NCI-H2081 treated with DMSO at 0.1 percent for 48 hours (cell line): ENCODE results near the gene KSR2.
A peak's percentile ranks its signal among the peaks of the same experiment; 100 is the strongest.

Experiments used
- DNase-seq: peaks from one replicate; lab custom pipeline; 2025; lab: John Stamatoyannopoulos, UW

The KSR2 gene

GRCh38 chr12:117528538-117528937 is 440.3 kb downstream of the KSR2 start:
- DNase-seq = no peak

- DNase-seq = no peak
These were observed 441.3 kb downstream of the KSR2 start for GRCh38 chr12:117527479-117527855.

GRCh38 chr12:117526757-117527478 is 441.9 kb downstream of the KSR2 start:
- DNase-seq = no peak

GRCh38 chr12:117525766-117526165 is 443.0 kb downstream of the KSR2 start:
- DNase-seq = no peak

GRCh38 chr12:117524806-117525205 is 444.0 kb downstream of the KSR2 start:
- no peak for DNase-seq

GRCh38 chr12:117523971-117524370 is 444.8 kb downstream of the KSR2 start:
- no peak for DNase-seq

DNA sequence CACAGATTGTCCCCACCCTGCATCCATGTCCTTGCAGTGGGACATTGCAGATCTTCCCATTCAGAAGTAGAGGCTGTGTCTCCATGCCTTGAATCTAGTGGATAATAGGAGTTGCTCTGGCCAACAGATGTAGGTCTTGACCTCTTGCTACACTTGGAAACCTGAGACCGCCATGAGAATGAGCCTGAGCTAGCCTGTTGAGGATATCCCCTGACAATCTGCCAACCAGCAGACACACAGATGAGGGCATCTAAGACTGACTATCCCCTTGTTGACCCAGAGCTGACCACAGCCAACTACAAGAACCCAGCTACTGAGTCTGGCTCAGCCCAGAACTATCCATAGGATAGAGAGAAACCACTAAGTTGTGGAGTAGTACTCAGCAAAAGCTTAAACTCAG is 446.2 kb downstream of the KSR2 start:
- no peak for DNase-seq

DNA sequence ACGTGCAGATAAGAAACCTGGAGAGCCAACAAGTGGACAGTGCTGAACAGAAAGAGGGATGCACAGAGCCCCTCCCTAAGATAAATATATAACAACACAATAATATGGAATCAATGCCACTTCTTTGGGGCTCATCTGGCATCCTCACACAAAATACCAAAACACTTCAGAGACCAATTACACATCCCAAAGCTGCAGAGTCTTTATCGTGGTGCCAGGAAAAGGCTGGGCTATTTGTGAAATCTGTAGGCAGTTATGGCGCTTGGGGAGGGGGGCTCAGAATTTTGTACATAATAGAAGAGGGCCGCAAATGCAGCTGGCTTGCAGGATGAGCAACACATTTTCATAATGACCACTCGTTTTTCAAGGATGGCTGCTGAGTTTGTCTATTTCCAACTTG is 446.9 kb downstream of the KSR2 start:
- DNase-seq = no peak

DNA sequence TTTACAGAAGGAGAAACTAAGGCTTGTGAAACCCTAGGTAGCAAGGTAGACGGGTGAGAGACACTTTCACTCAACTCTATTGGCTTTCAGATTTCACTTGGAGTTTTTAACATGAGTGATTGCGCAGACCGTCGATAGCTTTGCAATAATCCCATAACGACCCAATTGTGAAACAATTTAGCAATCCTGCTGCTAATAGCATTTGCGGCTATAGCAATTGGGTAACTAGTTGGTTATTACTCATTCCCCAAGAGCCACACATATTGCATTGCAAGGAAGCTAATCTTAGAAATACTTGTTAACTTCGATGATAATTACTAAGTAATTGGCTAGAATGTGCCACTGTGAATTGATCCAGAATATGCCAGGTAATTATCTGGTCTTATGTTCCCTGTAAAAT is 447.4 kb downstream of the KSR2 start:
- no peak for DNase-seq

DNA sequence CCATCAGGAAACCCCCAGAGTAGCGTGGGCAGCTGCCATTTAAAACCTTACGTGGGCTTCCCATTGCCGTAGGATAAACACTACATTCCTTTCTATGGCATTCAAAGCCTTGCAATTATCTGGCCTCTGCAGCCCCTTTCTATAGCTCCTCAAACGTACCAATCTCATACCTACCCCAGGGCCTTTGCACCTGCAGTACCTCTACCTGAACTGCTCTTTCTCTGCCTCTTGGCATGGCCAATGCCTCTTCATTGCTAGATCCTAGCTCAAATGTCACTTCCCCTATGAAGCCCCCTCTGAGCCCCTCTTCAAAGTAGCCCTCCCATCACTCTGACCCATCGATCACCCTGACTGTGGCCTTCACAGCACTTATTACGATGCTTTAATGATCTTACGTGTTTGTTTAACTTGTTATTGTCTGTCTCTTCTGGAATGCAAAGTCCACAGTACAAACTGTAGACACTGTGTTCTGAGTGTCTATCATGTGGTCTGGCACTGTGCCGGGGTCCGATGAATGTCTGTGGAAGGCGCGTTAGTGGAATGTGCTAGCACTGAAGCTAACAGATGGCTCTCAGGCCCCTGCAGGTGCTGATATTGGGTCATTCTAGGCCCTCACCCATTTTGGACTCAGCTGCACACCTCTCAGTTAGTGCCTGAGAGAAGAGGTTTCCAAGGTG is 450.1 kb downstream of the KSR2 start:
- DNase-seq = no peak

GRCh38 chr12:117517219-117517739 is 451.5 kb downstream of the KSR2 start:
- no peak for DNase-seq

GRCh38 chr12:117516034-117516433 is 452.8 kb downstream of the KSR2 start:
- DNase-seq = no peak

- peak; percentile 82 for DNase-seq
These were observed 454.8 kb downstream of the KSR2 start for GRCh38 chr12:117514016-117514415.

DNA sequence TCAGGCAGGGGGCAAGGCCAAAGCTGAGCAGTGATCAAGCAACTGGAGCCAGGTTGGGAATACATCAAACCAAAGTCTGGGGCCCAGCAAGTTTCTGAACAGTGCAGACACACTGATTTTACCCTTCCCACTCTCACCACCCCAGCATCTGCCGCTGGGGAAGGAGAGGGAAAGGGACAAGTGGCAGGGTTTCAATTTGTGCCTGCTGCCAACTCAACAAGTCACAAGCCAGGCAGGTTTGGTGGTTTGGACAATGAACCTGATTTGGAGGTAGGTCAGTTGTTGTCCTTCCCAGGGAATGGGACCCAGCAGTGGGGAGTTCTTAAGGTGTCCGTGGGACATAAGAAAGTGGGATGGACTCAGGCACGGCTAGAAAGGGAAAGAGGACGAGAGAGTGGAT is 455.4 kb downstream of the KSR2 start:
- DNase-seq = no peak

DNA sequence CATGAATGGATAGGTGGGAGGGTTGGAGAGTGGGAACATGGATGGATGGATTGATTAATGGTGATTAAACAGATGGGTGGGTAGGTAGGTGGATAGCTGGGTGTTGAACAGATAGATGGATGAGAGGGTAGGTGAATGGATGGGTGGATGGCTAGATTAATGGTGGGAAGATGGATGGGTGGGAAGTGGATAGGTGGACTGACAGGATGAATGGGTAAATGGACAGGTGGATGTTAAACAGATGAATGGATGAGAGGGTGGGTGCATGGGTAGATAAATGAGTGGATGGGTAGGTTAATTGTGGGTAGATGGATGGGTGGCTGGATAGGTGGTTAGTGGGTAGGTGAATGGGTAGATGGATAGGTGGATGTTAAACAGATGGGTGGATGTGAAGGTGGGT is 460.3 kb downstream of the KSR2 start:
- DNase-seq = no peak

DNA sequence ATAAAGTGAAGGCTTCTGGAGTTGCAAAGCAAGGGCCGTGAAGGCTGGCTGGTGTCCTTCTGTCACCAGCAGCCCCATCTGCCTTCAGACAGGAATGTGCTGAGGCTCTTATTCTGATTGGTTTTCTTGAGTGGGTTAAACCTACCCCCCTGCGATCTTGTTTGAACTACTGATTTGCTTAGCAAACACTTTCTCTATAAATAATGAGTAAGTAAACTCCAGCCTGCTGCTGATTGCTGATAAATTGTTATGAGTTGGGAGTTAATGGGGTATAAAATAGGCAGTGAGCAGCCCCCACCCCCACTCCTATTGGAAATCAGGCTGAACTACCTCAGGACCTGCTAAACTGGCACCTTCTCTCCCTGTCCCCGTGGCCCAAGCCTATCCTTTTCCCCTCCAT is 461.2 kb downstream of the KSR2 start:
- DNase-seq = peak; percentile 73

- DNase-seq = no peak
These were observed 462.5 kb downstream of the KSR2 start for GRCh38 chr12:117506333-117506732.

DNA sequence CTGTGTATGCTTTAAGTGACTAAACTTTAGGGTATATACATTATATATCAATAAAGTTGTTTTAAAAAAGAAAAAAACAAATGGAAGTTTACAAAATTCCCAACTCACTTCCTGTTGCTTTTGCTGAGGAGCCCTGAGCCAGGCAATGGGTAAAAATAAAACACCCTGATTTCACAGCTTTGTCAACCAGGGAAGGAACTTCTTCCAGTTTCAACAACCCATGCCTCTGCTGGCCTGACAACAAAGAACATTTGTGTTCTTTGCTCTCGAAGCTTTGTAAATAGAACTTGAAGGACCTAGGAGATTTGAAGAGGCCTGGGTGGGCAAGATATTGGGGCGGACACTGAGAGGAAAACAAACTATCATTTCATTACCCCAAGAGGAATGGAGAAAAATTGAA is 466.2 kb downstream of the KSR2 start:
- DNase-seq = no peak

GRCh38 chr12:117502233-117502632 is 466.6 kb downstream of the KSR2 start:
- no peak for DNase-seq

DNA sequence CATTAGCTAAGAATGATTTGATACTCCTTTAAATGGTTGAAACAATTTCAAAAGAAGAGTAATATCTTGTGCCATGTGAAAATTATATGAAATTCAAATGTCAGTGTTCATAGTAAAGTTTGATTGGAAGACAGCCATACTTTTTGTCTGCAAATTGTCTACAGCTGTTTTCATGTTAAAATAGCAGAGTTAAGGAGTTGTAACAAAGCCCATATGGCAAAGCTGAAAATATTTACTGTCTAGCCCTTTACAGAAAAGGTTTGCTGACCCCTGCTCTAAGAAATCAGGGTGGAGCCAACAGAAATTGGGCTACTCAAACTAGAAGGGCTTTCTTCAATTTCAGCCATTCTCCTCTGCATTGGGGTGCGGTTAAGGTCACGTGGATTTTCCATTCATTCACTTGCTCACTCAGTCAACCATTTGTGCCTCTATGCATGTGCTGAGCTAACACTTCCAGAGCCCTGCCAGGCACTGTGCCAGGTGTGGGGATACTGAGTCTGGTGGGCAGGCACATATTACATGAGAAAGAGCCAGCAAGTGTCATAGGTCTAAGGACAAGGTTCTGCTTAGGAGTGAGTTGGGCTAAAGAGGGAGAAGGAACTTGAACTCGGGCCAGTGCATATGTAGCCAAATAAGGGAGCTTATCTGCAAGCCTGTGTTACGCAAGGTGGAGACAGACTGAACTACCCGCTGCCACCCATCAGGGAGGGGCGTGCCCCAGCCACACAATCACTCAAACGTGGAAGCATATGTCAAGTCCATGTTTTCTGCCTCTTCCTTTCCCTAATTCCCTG is 467.5 kb downstream of the KSR2 start:
- DNase-seq = no peak

DNA sequence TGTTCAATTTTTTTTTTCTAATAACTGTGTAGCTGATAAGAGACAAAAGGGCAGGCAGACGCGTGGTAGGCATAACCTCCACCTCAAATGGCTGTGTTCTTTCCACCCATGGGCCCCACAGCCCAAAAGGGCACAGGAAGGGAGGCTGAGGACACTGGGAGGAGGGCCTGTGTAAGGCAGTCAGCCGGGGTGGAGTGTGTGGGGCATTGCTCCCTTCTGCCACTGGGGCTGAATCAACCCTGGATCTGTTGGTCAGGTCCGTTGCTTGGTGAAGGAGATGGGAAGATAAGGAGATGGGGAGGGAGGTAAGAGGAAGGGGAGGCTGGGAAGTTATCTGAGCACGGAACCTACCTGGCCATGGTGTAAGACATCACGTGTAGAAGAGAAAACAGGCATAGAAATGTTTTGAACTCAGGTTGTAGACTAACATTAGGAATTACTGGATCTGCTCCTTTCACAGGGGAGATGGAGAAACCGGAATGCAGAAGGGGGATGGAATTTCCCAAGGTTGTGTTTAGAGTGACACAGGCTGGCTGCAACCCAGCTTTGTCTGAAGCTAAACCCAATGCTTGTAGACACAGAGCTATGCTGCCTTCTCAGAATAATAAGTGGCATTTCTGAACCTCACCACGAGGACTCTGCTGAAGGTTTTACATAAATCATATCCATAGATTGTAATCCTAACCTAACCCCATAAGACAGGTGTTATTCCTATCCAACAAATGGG is 468.9 kb downstream of the KSR2 start:
- no peak for DNase-seq

DNA sequence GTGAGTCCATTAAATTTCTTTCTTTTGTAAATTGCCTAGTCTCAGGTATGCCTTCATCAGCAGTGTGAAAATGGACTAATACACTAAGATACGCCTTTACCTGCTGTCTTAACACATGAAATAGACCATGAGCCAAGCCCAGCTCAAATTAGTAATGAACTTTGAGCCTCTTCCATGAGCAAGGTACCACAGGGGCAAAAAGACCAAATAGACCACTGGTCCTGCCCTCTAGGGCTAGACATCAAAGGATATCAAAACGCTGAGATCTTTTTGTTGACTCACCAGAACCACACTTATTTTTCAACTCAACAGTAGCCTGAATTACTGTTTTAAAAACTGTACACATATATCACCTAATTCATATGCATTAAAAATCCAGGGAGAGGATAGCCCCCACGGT is 469.9 kb downstream of the KSR2 start:
- DNase-seq = no peak
